Neuronal stem cell (in vitro differentiated cells): Measurements from ENCODE around the gene FAM131B.

ENCODE experiments used
- DNase-seq: peaks from one replicate; pipeline ENCODE4 v3.0.0-alpha.2; 2013; ENCODE audit warnings: low spot score
- H2AFZ ChIP-seq: one replicate; pipeline ENCODE4 v1.6.1; 2013; ENCODE audit warnings: mild to moderate bottlenecking, low read length, inconsistent platforms
- H2AK5ac ChIP-seq: 2 replicates; pipeline ENCODE4 v1.6.1; 2013; ENCODE audit warnings: low read depth, mild to moderate bottlenecking, inconsistent platforms, low read length, moderate library complexity, mixed read lengths
- H2BK120ac ChIP-seq: 2 replicates; pipeline ENCODE4 v1.6.1; 2013; ENCODE audit warnings: low read depth, mild to moderate bottlenecking, inconsistent platforms, low read length, moderate library complexity, mixed read lengths
- H2BK12ac ChIP-seq: one replicate; pipeline ENCODE4 v1.6.1; 2013; ENCODE audit warnings: low read length, inconsistent platforms
- H2BK15ac ChIP-seq: 2 replicates; pipeline ENCODE4 v1.6.1; 2013; ENCODE audit warnings: mild to moderate bottlenecking, low read length, inconsistent platforms, mixed read lengths
- H2BK5ac ChIP-seq: one replicate; pipeline ENCODE4 v1.6.1; 2013; ENCODE audit warnings: inconsistent platforms, mild to moderate bottlenecking, low read length, moderate library complexity
- H3K14ac ChIP-seq: one replicate; pipeline ENCODE4 v1.6.1; 2013; ENCODE audit warnings: low read length, inconsistent platforms
- H3K18ac ChIP-seq: 2 replicates; pipeline ENCODE4 v1.6.1; 2013; ENCODE audit warnings: low read length, inconsistent platforms
- H3K23ac ChIP-seq: 2 replicates; pipeline ENCODE4 v1.6.1; 2013; ENCODE audit warnings: low read depth, mild to moderate bottlenecking, mixed read lengths, low read length, inconsistent platforms; ENCODE audit not compliant: poor library complexity
- H3K27ac ChIP-seq: replicated peaks from 3 replicates; pipeline ENCODE4 v1.5.1; 2013; ENCODE audit warnings: low read length, inconsistent platforms
- H3K27me3 ChIP-seq, 3 experiments: 2 replicates each; pipeline ENCODE4 v1.6.1; 2013; ENCODE audit warnings: low read length in 3 of 3, mild to moderate bottlenecking in 2 of 3, inconsistent platforms in 1 of 3, low read depth in 1 of 3, mixed read lengths in 1 of 3, moderate library complexity in 1 of 3; ENCODE audit not compliant: control insufficient read depth in 3 of 3, insufficient read depth in 3 of 3
- H3K36me3 ChIP-seq, 2 donors: replicated peaks in 1 of 2; 2 replicates each; pipeline ENCODE4 v1.6.1; 2013; ENCODE audit warnings: low read length in 2 of 2; ENCODE audit not compliant: control insufficient read depth in 2 of 2, insufficient read depth in 2 of 2
- H3K4ac ChIP-seq: 2 replicates; pipeline ENCODE4 v1.6.1; 2013; ENCODE audit warnings: inconsistent platforms, mild to moderate bottlenecking, low read length, moderate library complexity
- H3K4me1 ChIP-seq, 2 donors: 1 replicate in 1 of 2; 2 replicates in 1 of 2; pipeline ENCODE4 v1.6.1; 2013; ENCODE audit warnings: low read length in 2 of 2, low read depth in 1 of 2; ENCODE audit not compliant: control insufficient read depth in 2 of 2, insufficient read depth in 1 of 2
- H3K4me2 ChIP-seq: one replicate; pipeline ENCODE4 v1.6.1; 2013; ENCODE audit warnings: mild to moderate bottlenecking, low read length, inconsistent platforms; ENCODE audit not compliant: insufficient read depth, poor library complexity, severe bottlenecking
- H3K4me3 ChIP-seq, 2 donors: 2 replicates each; pipeline ENCODE4 v1.5.1; 2013; ENCODE audit warnings: low read length in 2 of 2, mild to moderate bottlenecking in 2 of 2, inconsistent platforms in 1 of 2, moderate library complexity in 1 of 2
- H3K79me1 ChIP-seq: one replicate; pipeline ENCODE4 v1.6.1; 2013; ENCODE audit warnings: low read depth, mild to moderate bottlenecking, inconsistent platforms, low read length, moderate library complexity
- H3K9ac ChIP-seq: one replicate; pipeline ENCODE4 v1.6.1; 2013; ENCODE audit warnings: mild to moderate bottlenecking, low read depth, low read length, inconsistent platforms; ENCODE audit not compliant: poor library complexity
- H3K9me3 ChIP-seq, 2 donors: replicated peaks in 1 of 2; 2 replicates each; pipeline versions ENCODE3 to v1.6.1; 2013; ENCODE audit warnings: low read length in 2 of 2, mild to moderate bottlenecking in 2 of 2, inconsistent platforms in 1 of 2, low read depth in 1 of 2, mixed read lengths in 1 of 2, moderate library complexity in 1 of 2; ENCODE audit not compliant: control insufficient read depth in 2 of 2, insufficient read depth in 1 of 2
- H4K8ac ChIP-seq: one replicate; pipeline ENCODE4 v1.6.1; 2013; ENCODE audit warnings: low read depth, mild to moderate bottlenecking, inconsistent platforms, low read length, moderate library complexity
- H4K91ac ChIP-seq: one replicate; pipeline ENCODE4 v1.6.1; 2013; ENCODE audit warnings: low read length, low read depth, mild to moderate bottlenecking, inconsistent platforms; ENCODE audit not compliant: poor library complexity
- WGBS, 2 donors: extraction: QIAGEN DNeasy Blood & Tissue Kit; methylation state at CpG; one replicate each; pipeline ENCODE4 v1.1.7; 2013; ENCODE audit warnings: missing lambda C conversion rate in 2 of 2, mixed read lengths in 1 of 2; ENCODE audit not compliant: insufficient read length in 2 of 2, insufficient replicate concordance in 1 of 2; ENCODE audit errors: extremely low coverage in 2 of 2; 5-methylcytosine and 5-hydroxymethylcytosine counted together

FAM131B gene

DNA sequence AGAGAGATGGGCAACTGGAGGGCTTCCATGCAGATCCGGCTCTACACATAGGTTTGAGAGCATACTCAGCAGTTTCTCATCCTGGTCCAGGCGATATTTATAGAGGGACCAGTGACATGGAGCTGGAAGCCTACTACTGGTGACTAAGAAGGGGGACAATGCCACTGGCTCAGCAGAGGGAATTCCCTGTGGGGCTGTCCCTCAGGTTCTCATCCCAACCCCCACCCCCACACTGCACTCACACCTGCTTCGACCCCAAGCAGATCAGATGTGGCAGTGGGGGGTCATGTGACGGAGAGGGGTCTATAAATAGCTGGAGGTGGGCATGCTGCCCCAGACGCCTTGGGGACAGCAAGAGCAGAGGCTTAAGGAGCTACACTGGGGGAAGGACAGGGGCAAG, 46.7 kb downstream of the FAM131B start, which contains the start of gene CLCN1:
TSS of gene CLCN1 (plus strand) at position 336 of the 400 bp plus-strand sequence. CDS start 102 bp downstream, outside the sequence.
- H2BK120ac ChIP-seq, result no peak within 1 kb of the TSS
- peak within 1 kb of the TSS; percentile 69 for H3K18ac ChIP-seq

DNA sequence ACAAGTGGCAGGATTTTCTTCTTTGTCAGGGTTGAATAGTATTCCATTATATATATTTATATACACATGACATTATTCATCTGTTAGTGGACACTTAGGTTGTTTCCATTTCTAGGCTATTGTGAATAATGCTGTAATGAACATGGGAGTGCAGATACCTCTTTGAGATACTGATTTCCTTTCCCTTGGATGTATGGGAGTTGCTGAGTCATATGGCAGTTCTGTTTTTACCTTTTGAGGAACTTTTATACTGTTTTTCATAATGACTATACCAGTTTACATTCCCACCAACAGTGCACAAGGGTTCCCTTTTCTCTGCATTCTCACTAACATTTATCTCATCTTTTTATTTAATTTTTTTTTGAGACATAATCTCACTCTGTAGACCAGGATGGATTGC, 48.4 kb downstream of the FAM131B start:
- no peak overlapping the region for H2AFZ ChIP-seq
- H2BK5ac ChIP-seq, result no peak overlapping the region
- H2BK120ac ChIP-seq, result no peak overlapping the region
- no peak overlapping the region for H3K27ac ChIP-seq
- H3K9ac ChIP-seq, result no peak overlapping the region
- H2AK5ac ChIP-seq, result no peak overlapping the region
- peaks cover 0 to 5% of the 10 kb centered on the region in 2 donors for H3K4me1 ChIP-seq
- H3K9me3 ChIP-seq, result no peaks in the 10 kb centered on the region
- H3K4me3 ChIP-seq, result no peak overlapping the region
- no peaks in the 10 kb centered on the region for H3K27me3 ChIP-seq
- H3K14ac ChIP-seq, result no peak overlapping the region
- peaks cover 0 to 19% of the 10 kb centered on the region in 2 donors for H3K36me3 ChIP-seq
- H3K4ac ChIP-seq, result no peak overlapping the region
- H4K91ac ChIP-seq, result no peak overlapping the region
- no peak overlapping the region for H2BK12ac ChIP-seq
- no peak overlapping the region for H4K8ac ChIP-seq
- H3K18ac ChIP-seq, result no peak overlapping the region
- DNase-seq, result no peak
- H3K4me2 ChIP-seq, result no peak overlapping the region
- H2BK15ac ChIP-seq, result no peak overlapping the region
- no peak overlapping the region for H3K23ac ChIP-seq
- H3K79me1 ChIP-seq, result no peaks in the 10 kb centered on the region

More for the DNA sequence above, 46.7 kb downstream of the FAM131B start, which contains the start of gene CLCN1:
- Histone ChIP-seq H2BK15ac (no peak within 1 kb of the TSS), H4K8ac (no peak within 1 kb of the TSS), H3K9ac (peak within 1 kb of the TSS; percentile 51), H3K79me1 (no peaks in the 10 kb centered on the region), H2BK5ac (no peak within 1 kb of the TSS), H3K14ac (peak within 1 kb of the TSS; percentile 85), H4K91ac (no peak within 1 kb of the TSS), H3K9me3 (no peaks in the 10 kb centered on the region), H2BK12ac (no peak within 1 kb of the TSS), H2AK5ac (peak within 1 kb of the TSS; percentile 83), H3K27me3 (no peaks in the 10 kb centered on the region), H3K4me3 (no peak within 1 kb of the TSS), H3K4ac (no peak within 1 kb of the TSS), H3K27ac (no peak within 1 kb of the TSS), H2AFZ (no peak within 1 kb of the TSS), H3K4me2 (no peak within 1 kb of the TSS), H3K36me3 (peaks cover 0 to 10% of the 10 kb centered on the region in 2 donors), H3K23ac (no peak within 1 kb of the TSS), H3K4me1 (peaks cover 0 to 5% of the 10 kb centered on the region in 2 donors)
- WGBS, 2 donors, result no CpG with 5 or more reads among the region's 5 CpGs
- DNase-seq, result no peak

DNA sequence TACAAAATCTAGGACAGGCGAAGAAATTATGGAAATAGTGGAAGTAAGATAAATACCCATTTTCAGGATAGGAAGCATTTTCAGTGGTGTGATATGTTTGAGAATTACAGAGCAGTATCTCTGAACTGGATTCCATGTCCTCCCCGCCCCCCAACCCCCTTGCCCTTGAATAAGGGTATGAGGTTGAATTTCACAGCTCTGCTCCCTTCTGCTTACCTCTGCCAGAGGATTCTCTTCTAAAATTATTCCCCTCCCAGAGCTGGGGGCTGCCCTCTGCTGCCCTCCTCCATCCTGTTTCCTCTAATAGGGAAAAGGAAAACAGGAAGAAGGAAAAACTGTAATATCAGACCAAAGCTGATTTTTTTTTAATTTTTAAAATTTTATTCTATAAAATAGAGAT, 53.9 kb downstream of the FAM131B start:
- peaks cover 0 to 2% of the 10 kb centered on the region in 2 donors for H3K9me3 ChIP-seq
- H3K4me3 ChIP-seq, result no peak overlapping the region
- H3K4me2 ChIP-seq, result no peak overlapping the region
- no peak overlapping the region for H2AK5ac ChIP-seq
- no CpG with 5 or more reads among the region's 2 CpGs for WGBS, 2 donors
- no peaks in the 10 kb centered on the region for H3K79me1 ChIP-seq
- no peak overlapping the region for H3K18ac ChIP-seq
- H3K27ac ChIP-seq, result no peak overlapping the region
- no peak overlapping the region for H2BK120ac ChIP-seq
- no peak overlapping the region for H3K9ac ChIP-seq
- H2BK5ac ChIP-seq, result no peak overlapping the region
- no peak overlapping the region for H4K8ac ChIP-seq
- no peak overlapping the region for H3K23ac ChIP-seq
- no peak for DNase-seq
- H3K14ac ChIP-seq, result no peak overlapping the region
- no peak overlapping the region for H4K91ac ChIP-seq
- H2BK15ac ChIP-seq, result no peak overlapping the region
- peaks cover 36 to 72% of the 10 kb centered on the region in 2 donors for H3K36me3 ChIP-seq
- no peak overlapping the region for H3K4ac ChIP-seq
- no peaks in the 10 kb centered on the region for H3K4me1 ChIP-seq
- H2AFZ ChIP-seq, result no peak overlapping the region
- no peak overlapping the region for H2BK12ac ChIP-seq
- no peaks in the 10 kb centered on the region for H3K27me3 ChIP-seq

DNA sequence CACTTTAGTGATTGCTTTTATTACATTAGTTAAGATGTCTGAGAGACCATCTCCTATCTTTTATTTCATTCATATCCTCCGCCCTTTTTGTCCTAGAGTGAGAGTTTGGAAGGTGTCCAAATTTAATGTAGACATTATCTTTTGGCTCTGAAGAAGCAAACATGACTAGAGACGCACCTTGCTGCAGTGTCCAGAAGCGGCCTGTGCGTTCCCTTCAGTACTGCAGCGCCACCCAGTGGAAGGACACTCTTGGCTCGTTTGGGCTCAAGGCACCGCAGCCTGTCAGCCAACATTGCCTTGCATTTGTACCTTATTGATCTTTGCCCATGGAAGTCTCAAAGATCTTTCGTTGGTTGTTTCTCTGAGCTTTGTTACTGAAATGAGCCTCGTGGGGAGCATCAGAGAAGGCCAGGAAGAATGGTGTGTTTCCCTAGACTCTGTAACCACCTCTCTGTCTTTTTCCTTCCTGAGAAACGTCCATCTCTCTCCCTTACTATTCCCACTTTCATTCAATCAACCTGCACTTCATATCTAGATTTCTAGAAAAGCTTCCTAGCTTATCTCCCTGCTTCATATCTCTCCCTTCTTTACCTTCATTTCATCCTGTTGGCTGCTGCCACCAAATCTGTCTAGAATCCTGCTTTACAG, 57.0 kb downstream of the FAM131B start:
- no peak overlapping the region for H3K27ac ChIP-seq
- no peak overlapping the region for H3K4ac ChIP-seq
- no peak overlapping the region for H2BK12ac ChIP-seq
- peaks cover 51 to 93% of the 10 kb centered on the region in 2 donors for H3K36me3 ChIP-seq
- no peaks in the 10 kb centered on the region for H3K4me1 ChIP-seq
- H3K4me2 ChIP-seq, result no peak overlapping the region
- H2AFZ ChIP-seq, result no peak overlapping the region
- H4K91ac ChIP-seq, result no peak overlapping the region
- no peak overlapping the region for H2BK5ac ChIP-seq
- H2BK15ac ChIP-seq, result no peak overlapping the region
- H3K4me3 ChIP-seq, result no peak overlapping the region
- no peak overlapping the region for H3K9ac ChIP-seq
- no peak overlapping the region for H3K14ac ChIP-seq
- no peak overlapping the region for H3K23ac ChIP-seq
- H3K18ac ChIP-seq, result no peak overlapping the region
- no CpG with 5 or more reads among the region's 10 CpGs for WGBS, 2 donors
- no peaks in the 10 kb centered on the region for H3K79me1 ChIP-seq
- no peak overlapping the region for H2BK120ac ChIP-seq
- no peak overlapping the region for H4K8ac ChIP-seq
- no peaks in the 10 kb centered on the region for H3K27me3 ChIP-seq
- DNase-seq, result no peak
- H3K9me3 ChIP-seq, result peaks cover 0 to 2% of the 10 kb centered on the region in 2 donors
- no peak overlapping the region for H2AK5ac ChIP-seq
